Stimulated activated CD4-positive, alpha-beta T cell treated with anti-CD3 and anti-CD28 coated beads, Interleukin-2, amount 100 ng/mL, for 48 hours (primary cell): ENCODE data around the gene CCZ1.
"Not testable (repeated sequence)": the region's sequence is repeated elsewhere in the genome, so short reads cannot be mapped to it uniquely, and the experiment has no call there.

Source experiments
- DNase-seq, 2 donors: peaks; one replicate each; pipeline ENCODE4 v3.0.0-alpha.2; 2020

CCZ1 gene

GRCh38 chr7:5898480-5899224 is at the start of gene CCZ1:
CCZ1 (plus strand) TSS chr7:5898733; CDS start chr7:5898800, 67 bp downstream.
- DNase-seq, result peak; percentile 7 to 59

DNA sequence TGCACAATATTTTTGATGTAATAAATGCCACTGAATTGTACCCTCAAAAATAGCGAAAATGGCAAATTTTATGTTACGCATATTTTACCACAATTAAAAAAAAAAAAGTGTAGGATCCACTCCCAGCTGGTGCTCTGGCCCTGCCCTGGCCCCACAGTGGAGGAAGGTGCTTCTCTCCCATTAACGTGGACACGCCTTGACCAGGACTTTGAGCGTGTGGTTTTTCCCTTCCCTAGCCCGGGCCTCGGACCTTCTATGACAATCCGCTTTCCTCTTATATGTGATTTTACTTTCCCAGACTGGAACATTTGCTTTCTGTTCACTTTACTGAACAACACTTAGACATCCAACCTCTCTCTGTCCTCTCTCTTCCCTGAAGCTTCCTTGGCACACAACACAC is 47.6 kb upstream of the CCZ1 start:
- no peak for DNase-seq

- no peak for DNase-seq
Measured at GRCh38 chr7:5854738-5855137, 43.8 kb upstream of the CCZ1 start.

DNA sequence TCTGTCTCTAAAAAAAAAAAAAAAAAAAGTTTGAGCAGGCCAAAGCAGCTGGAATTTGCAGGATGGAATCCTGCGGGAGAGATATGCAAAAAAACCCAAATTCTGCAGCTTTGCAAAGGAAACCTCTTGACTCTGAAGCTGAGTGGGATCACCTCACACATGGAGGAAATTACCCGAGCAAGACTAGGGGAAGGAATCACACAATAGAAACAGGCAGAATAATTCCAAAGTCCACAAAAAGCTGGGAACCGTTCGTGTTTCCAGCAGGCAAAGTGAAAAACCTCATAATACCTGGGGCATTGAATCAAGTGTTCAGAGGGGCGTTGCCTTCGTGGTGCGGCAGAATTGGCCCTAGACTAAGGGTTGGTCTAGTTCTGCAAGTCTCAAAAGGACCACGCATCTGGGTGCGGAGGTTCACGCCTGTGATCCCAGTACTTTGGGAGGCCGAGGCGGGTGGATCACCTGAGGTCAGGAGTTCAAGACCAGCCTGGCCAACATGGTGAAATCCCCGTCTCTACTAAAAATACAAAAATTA is 41.4 kb upstream of the CCZ1 start:
- DNase-seq, result not testable (repeated sequence)

DNA sequence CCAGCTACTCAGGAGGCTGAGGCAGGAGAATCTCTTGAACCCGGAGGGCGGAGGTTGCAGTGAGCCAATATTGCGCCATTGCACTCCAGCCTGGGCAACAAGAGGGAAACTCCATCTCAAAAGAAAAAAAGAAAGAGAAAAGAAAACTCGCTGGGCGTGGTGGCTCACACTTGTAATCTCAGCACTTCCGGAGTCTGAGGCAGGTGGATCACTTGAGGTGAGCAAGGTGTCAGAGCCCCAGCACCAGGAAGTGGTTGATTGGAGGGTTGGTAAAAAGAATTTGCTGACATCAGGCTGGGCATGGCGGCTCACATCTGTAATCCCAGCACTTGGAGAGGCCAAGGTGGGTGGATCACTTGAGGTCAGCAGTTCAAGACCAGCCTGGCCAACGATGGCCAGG is 40.0 kb upstream of the CCZ1 start:
- DNase-seq, result not testable (repeated sequence)

GRCh38 chr7:5861281-5861680 is 37.3 kb upstream of the CCZ1 start:
- DNase-seq, result not testable (repeated sequence)

- DNase-seq, result not testable (repeated sequence)
Measured at GRCh38 chr7:5862753-5863366, 35.7 kb upstream of the CCZ1 start.

DNA sequence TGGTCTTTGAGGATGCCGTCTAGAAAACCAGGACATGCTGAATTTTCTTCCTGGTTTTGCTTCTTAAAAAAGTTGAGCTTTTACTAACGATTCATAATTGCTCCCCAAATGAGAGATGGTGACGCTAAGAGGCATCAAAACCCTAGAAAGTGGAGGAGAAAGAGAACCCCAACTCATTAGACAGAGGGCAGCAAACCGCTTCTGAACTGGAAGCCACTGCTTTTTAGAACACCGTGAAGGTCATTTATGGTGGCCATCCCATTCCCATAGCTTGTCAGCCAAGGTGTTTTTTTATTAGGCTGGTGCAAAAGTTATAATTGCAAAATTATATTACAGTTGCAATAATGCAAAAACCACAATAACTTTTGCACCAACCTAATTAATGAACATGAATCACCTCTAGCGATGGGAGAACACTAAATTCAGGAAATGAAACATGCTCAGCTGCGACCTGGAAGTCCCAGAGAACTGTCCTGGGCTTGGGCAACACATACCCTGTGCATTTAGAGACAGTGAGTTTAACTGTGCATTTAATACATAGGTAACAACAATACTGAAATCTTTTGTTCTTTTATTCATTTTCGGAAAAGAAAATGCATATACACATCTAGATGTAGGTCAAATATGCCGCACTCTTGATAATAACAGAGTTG is 33.1 kb upstream of the CCZ1 start:
- DNase-seq, result not testable (repeated sequence)

DNA sequence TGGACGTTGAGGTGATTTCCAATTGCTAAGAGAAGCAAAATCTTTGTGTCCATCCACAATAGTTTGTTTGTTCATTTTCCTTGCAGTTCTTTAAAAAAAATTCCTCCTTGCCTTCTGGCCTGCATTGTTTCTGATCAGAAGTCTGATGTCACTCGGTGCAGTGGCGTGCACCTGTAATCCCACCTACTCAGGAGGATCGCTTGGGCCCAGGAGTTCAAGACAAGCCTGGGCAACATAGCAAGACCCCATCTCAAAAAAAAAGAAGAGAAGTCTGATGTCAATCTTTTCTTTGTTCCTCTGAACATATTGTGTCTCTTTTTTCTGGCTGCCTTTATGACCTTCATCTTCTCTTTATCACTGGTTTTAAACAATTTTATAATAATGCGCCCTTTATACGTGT is 31.5 kb upstream of the CCZ1 start:
- no peak for DNase-seq

DNA sequence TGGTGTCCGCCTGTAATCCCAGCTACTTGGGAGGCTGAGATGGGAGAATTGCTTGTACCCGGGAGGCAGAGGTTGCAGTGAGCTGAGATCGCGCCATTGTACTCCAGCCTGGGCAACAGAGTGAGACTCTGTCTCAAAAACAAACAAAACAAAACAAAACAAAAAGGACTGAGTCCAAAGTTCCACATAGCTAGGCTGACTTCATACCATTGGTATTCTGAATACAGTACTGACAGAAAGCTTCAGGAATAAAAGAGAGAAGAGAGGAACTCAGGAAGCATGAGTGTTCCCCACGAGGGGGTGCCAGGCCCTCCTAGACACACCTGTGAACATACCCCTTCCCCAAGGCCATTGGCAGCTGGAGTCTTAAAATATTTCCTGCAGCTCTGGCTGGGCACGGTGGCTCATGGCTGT is 29.6 kb upstream of the CCZ1 start:
- DNase-seq, result not testable (repeated sequence)

- DNase-seq, result no peak
Measured at GRCh38 chr7:5869691-5870090, 28.8 kb upstream of the CCZ1 start.

DNA sequence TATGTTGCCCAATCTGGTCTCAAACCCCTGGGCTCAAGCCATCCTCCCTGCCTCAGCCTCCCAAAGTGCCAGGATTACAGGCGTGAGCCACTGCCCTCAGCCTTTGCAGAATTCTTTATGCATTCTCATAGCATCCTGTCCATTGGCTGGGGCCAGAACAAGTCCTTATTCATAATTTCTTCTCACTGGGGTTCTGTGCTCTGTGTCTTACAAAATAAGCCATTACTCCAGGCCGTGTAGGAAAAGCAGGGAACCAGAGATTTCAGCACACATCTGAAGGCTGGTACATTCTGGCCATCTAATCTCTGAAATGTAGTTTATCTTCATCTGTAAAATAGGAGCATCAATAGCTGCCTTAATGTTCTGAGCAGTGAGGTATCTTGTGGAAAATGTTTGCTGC is 28.2 kb upstream of the CCZ1 start:
- DNase-seq, result no peak

GRCh38 chr7:5872326-5872725 is 26.2 kb upstream of the CCZ1 start:
- no peak for DNase-seq

DNA sequence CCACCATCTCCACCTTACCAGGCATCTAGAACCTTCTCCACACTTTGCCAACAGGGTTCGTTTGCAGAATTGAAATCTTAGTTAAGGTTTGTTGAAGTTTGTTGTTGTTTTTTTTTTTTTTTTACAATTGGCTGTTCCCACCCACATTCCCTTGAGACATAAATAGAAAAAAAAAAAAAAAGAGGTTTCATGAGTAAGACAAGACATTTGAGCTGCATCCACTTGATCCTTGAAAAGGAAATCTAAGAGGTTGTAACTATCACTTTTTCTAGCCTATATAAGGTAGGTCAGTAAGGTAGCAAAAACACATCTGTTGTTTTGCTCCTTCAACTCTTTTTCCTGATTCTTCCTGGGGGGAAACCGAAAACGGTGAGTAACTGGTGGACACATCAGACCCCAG is 18.9 kb upstream of the CCZ1 start:
- not testable (repeated sequence) for DNase-seq

GRCh38 chr7:5880106-5880505 is 18.4 kb upstream of the CCZ1 start:
- not testable (repeated sequence) for DNase-seq

- DNase-seq, result not testable (repeated sequence)
Measured at GRCh38 chr7:5884431-5884830, 14.1 kb upstream of the CCZ1 start.

DNA sequence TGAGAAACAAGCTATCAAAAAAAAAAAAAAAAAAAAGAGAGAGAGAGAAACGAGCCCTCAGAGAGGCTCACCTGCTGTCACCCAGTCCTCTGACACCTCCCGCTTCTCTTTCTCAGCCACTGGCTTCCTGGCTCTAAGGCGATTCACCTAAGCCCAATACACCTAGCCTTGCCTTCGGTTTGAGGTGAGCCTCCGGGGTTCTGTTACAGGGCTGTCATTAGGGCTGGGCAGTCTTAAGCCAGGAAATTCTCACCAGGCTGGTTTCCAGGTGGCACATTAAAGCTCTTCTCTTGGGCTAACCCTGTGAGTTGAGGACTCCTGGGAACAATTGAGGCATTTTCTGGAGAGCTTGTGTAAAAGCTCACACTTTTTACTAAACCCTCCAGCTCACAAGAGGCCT is 10.5 kb upstream of the CCZ1 start:
- DNase-seq, result not testable (repeated sequence)

- not testable (repeated sequence) for DNase-seq
Measured at GRCh38 chr7:5890244-5890643, 8.3 kb upstream of the CCZ1 start.

- DNase-seq, result no peak
Measured at GRCh38 chr7:5892498-5892897, 6.0 kb upstream of the CCZ1 start.

DNA sequence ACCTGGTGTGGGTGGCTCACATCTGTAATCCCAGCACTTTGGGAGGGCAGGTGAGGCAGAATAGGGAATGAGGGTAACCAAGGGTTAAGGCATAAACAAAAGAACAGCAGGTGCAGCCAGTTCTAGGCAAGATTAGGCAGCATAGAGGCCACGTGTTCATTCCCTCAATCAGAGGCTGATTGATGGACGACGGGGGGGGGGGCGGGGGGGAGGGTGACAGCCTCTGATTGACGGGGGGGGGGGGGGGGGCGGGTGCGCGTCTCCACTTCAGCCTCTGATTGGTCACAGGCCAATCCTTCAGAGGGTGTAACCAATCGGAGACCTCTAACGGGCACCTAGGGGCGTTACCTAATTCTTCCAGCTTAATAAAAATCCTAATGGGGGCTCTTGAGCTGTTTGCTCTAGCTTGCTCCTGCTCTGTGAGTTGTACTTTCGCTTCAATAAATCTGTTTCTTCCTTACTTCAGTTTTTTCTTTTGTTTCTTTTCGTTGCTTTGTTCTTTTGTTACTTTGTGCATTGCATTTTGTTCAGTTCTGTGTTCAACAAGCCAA is 1.1 kb upstream of the CCZ1 start:
- DNase-seq, result not testable (repeated sequence)

- DNase-seq, result not testable (repeated sequence)
Measured at GRCh38 chr7:5903002-5903401, 4.5 kb downstream of the CCZ1 start.

DNA sequence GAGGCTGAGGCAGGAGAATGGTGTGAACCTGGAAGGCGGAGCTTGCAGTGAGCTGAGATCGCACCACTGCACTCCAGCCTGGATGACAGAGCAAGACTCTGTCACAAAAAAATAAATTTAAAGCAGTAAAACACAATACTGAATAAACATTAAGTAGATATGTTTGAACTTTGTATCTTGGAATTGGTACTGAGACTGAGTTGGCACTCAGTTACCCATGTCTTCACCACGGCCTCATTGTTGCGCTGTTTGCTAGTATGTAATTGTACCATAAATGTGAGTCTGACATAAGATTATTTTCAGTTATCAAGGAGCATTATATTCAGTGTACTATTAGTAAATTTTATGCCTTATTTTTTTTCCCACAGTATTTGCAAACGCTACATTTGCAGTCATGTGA is 6.2 kb downstream of the CCZ1 start:
- DNase-seq, result not testable (repeated sequence)

DNA sequence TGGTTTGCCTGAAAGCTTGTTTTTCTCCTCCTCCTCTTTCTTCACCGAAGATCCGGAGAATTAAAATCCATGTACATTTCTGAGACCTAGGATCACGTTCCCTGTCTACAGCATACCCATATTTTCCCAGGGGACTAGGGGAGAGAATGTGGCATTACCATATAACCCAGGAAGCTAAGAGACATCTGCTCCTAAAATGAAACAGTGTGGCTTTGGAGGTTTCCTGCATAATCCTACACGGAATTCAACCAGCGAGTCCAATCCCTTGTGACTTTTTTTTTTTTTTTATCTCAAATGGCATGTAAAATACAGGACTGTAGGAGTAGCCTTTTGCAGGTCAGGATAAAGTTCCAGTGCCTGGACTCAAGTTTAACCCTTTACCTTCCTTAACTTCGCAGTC is 10.3 kb downstream of the CCZ1 start:
- not testable (repeated sequence) for DNase-seq
